CD1c-positive myeloid dendritic cell (primary cell): ENCODE measurements around the gene ING3.
"Not testable (repeated sequence)": the region's sequence is repeated elsewhere in the genome, so short reads cannot be mapped to it uniquely, and the experiment has no call there.

Source experiments
- DNase-seq: peaks from one replicate; pipeline ENCODE4 v3.0.0-alpha.2; 2016; ENCODE audit errors: extremely low spot score

The ING3 gene

DNA sequence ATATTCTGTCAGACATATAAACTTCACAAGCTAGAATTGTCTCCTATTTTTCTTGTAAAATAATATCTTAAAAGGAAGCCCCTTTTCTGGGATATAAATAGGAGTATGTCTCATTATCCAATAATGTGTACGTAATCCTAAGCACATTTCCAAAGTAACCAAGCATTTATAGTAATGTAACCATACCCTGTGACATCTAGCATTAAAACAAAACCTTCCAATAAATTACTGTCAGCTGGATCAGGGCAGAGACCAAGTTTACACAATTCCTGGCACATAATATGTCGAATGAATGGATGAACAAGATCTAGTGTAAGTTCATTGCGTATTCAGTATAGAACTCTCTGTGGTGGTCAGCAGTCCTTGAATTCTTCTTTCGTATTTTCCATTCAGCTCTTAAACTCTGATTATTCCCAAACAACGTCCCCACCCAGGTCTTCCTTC is 52.2 kb downstream of the ING3 start:
- DNase-seq = no peak

DNA sequence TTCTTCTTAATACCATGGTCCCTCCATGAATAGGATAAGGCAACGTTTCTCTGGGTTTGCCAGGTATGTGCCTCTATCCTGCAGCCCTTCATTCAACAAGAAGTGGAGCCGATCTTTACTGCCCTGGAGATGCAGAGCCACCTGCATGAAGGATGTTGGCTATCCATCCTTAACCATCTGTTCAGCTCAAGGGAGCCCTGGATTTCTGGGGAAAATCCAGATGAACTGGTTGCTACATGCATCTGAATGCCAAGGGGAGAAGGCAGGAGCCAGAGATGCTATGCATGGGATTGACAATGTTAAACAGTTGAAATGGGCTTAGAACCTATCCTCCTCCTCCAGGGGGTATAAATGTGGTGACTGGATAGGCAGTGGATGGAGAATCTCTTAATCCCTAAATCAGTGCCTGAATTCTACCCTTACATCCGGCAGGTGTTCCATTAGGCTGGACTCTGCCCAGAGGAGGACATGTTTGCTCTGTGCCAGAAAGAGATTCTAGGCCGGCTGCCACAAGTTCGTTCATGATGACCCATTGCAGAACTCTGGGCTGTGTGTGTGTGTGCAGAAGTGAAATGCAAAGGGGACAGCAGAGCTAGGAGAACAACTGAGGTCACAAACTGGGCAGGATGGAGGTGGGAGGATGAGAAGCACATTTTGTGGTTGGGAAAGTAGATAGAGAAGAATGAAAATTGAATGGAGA is 53.6 kb downstream of the ING3 start:
- no peak for DNase-seq

- not testable (repeated sequence) for DNase-seq
These were observed 54.5 kb downstream of the ING3 start for GRCh38 chr7:121005058-121005457.

DNA sequence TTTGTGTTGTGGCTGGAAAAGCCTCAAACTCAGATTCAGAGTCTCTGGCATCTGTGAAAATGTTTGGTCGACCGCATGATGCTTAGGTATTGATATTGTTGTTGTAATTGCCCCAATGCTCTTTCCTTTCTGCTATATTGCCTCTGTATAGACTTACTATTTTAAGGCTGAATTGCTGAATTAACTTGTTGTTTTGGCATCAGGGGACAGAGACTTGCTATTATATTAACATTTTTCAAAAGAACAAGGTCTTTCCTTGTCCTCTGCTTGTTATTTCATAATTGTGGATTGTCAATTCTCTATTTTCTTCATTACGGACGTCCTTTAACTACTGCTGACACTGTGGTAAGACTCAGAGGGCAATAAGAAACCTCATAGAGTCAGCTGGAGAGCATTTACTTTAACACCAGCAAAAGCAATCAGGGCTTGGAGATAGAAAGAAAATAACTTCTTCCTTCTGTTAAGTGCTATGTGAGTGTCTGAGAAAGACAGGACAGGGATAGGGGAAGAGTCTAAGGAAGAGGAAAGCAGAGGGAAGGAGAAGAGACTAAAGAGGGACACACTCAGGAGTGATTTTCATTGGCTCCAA is 55.5 kb downstream of the ING3 start:
- no peak for DNase-seq

DNA sequence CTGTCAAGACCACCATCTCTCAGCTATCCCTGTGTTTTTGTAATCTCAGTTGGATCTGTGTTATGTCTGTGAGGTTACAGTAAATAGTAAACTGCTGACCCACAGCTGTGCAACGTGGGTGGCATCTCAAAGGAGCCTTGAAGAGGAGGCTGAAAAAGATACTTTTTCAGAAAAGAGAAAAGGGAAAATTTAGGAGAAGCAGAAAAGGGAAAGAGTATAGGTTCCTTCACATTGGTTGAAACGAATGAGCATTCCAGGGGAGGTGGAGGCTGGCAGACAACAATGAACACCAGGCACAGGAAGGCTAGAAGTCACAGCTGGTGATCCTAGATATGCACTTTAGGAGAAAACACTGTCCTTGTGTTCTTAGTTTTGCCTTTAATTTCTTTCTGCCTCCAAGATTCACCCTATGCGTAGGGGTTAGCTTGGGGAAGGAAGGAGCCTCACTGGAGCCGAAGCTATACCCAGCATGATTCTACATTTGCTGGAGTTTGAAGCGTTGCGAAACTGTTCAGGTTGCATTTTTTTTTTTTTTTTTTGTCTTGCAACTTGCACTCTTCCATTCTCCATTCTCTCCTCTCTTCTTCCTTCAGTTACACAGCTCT is 56.2 kb downstream of the ING3 start:
- DNase-seq = no peak

DNA sequence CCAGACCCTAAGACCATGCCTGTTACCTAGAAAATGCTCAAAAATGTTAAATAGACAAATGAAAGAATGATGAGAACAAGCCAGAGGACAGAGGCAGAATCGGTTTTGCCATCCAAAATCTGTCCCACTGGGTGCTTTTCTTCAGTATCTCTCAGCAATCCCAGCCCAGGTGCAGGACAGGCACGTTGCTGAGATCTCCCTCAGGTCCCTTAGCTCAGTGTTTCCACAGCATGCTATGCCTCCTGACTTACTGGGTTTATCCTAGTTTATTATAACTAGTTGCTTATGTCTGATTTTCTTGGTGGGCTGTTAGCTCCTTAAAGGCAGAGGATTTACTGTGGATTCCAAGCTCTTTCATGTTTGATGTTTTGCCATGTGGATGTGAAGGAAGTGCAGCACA is 58.2 kb downstream of the ING3 start:
- DNase-seq = no peak

- DNase-seq = no peak
These were observed 60.8 kb downstream of the ING3 start for GRCh38 chr7:121011401-121011800.

DNA sequence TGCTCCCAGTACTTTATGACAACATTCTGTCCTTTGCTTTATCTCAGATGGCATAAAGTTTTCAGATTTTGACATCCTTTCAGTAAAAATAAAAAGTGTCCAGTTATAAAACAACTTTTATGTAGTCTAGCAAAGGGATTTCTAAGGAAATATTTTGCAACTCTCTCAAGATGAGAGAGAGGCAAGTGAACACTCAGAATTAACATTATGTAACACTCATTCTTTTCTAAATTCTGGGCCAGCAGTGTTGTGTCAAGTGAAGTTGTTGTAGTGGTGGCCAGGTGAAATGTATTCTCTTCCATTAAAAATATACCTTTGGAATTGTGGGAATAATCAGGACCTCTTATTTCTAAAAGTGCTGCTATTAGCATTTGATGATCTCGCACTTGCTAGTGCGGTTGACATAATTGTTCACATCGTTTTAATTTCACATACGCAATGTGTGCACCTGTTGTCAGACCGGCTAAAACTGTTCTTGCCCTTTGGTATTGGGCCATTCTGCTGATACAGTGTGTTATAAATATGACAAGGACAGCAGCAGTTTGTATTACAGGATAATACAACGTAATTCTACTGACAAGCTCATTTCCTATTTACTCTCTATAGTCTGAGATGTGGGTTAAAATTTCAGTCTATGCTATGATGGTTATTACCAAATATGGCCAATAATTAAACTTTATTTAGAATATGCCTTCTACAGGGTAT is 61.7 kb downstream of the ING3 start:
- DNase-seq = no peak

DNA sequence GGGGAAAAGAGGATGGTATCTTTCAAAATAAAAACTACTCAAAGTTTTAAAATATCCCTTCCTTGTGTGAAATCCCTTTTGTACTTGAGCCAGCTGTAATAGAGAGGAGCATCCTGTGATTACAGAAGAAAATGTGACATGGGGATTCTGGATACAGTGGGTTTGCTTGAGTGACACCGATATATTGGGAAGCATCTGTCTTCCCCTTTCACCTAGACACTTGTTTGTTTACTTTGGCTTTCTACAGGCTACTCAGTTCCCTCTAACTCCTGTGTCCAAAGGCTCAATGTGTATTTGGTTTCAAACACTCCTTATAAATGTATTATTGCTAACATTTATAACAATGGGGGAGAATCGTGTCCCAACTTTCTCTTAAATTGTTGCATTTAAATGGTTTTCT is 62.3 kb downstream of the ING3 start:
- DNase-seq = no peak

DNA sequence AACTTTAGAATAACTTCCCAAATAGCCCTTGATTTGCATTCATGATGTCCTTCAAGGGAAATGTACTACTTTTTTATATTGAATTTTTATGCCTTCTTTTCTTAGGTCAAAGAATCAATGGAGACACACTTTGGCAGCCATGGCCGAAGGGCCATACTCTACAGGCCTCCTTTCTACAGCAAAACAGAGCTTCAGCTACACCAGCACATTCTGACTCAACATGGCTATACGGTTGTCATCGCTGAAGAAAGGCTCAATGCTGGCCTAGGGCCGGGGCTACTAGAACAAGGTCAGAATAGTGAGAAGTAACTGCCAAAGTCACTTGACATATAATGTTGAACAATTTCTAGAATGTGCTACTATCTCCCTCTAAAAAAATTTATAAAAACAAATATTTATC is 65.0 kb downstream of the ING3 start:
- no peak for DNase-seq

DNA sequence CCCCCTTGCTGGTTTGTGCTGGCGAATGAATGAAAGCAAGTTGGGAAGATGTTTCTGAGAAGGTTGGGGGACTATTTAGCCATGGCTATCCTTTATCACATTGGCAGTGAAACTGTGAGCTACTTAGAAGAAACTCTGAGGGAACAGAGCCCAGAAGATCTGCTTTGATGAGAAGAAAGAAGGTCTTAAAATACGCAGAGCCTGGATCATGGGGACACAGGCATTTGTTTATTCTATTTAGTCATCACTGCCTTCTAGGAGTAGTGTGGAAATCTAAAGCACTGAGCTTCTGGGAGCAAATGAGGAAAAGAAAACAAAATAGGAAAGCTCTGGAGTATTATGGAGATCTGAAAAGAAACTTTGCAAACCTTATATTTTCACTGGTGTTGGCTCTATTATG is 66.4 kb downstream of the ING3 start:
- DNase-seq = no peak

GRCh38 chr7:121017586-121017985 is 67.0 kb downstream of the ING3 start:
- DNase-seq = no peak

DNA sequence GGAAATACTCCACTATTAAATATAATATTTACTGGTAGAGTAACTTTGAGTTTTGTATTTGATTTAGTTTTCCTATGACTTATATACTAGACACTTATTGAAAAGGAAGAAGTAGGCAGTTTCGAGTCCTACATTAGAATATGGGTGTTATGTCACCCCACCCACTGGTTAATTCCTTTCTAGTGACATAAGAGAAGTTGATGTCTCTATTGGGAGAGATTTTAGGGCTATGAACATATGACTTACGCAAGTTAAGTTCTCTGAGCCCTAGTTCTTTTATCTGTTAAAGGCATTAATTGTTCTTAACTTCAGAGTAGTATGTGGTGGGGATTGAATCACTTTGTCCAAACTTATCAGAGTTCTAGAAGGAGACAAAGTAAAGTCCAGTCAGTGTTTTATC is 68.4 kb downstream of the ING3 start:
- peak; percentile 89 for DNase-seq

GRCh38 chr7:121020249-121020988 is 69.8 kb downstream of the ING3 start:
- DNase-seq = peak; percentile 89

GRCh38 chr7:121020989-121021969 is 70.7 kb downstream of the ING3 start:
- no peak for DNase-seq

DNA sequence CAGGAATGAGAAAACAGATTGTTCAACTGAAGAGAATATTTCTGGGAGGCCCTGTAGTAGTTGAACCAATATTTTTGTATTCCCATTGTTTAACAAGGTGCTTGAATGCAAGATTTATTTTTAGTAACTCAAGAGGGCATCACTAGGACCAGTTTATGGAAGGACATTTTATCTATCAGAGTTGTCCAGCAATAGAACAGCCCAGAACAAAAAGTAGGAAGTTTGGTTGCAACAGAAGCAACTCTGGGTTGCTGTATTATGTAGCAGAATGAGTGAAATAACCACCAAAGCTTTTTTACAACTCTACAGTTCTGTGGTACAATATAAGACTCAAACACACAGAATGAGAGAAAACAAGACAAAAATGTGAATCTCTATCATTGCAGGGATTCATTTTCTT is 72.6 kb downstream of the ING3 start:
- DNase-seq = peak; percentile 55

- no peak for DNase-seq
These were observed 73.3 kb downstream of the ING3 start for GRCh38 chr7:121023683-121024511.

DNA sequence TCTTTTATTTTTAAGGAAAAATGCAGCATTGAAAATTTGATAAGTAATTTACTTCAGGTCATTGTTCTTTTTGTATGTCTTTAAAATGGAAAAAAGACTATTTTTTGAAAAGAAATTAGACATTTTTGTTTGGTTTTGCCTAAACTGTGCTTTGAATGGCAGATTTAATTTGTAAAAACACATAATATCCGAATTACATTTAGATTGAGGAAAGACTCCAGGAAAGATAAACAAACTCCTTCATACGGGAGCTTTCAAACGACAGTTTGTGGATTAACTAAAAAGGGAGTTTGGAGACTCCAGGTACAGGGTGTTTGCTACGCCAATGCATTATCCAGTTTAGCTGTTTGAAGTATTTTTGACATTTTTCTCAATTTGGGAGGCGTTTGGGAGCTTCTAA is 74.0 kb downstream of the ING3 start:
- DNase-seq = no peak

GRCh38 chr7:121026159-121026558 is 75.6 kb downstream of the ING3 start:
- DNase-seq = no peak

DNA sequence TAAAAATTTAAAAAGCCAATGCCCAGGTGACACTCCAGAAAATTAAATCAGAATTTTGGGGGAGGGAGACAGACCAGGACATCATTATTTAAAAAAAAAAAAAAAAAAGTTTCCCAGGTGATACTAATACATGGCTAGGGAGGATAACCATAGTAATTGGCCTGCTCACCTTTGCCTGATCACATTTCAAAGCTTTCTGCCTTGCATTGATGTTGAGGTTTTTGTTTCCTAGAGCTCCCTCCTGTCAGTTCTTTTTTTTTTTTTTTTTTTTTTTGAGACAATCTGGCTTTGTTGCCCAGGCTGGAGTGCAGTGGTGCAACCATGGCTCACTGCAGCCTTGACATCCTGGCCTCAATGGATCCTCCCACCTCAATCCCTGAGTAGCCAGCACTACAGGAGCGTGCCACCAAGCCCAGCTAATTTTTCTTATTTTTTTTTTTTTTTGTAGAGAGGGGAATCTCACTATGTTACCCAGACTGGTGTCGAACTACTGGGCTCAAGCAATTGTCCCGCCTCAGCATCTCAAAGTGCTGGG is 76.1 kb downstream of the ING3 start:
- no peak for DNase-seq
